ENCODE results near the gene DDX42.
"Not testable (repeated sequence)": the region's sequence is repeated elsewhere in the genome, so short reads cannot be mapped to it uniquely, and the experiment has no call there.

The DDX42 gene

GRCh38 chr17:63775420-63775819 is 1.4 kb downstream of the DDX42 start:
- H3K9ac ChIP-seq (ENCODE audit: low read depth in 1 of 2, low read length in 2 of 2), result peak overlapping the region; percentile 84 to 99
- H3K9me3 ChIP-seq (ENCODE audit: control insufficient read depth in 2 of 2, low read length in 2 of 2), result no peaks in the 10 kb centered on the region
- H3K27me3 ChIP-seq (ENCODE audit: control insufficient read depth in 2 of 2, insufficient read depth in 2 of 2, low read length in 2 of 2), result no peaks in the 10 kb centered on the region
- H3K4me3 ChIP-seq (ENCODE audit: low read length in 2 of 2), result peak overlapping the region; percentile 73 to 83
- peaks cover 8 to 9% of the 10 kb centered on the region in 2 donors for H3K36me3 ChIP-seq (ENCODE audit: control insufficient read depth in 2 of 2, insufficient read depth in 2 of 2, low read length in 2 of 2)
- peaks cover 4 to 15% of the 10 kb centered on the region in 2 donors for H3K4me1 ChIP-seq (ENCODE audit: control insufficient read depth in 2 of 2, insufficient read depth in 2 of 2, low read length in 2 of 2)
- no peak overlapping the region for H3K27ac ChIP-seq (ENCODE audit: low read depth in 2 of 2, low read length in 2 of 2)

GRCh38 chr17:63780507-63780906 is 6.5 kb downstream of the DDX42 start:
- H3K36me3 ChIP-seq (ENCODE audit: control insufficient read depth in 2 of 2, insufficient read depth in 2 of 2, low read length in 2 of 2), result peaks cover 8 to 11% of the 10 kb centered on the region in 2 donors
- no peak overlapping the region for H3K27ac ChIP-seq (ENCODE audit: low read depth in 2 of 2, low read length in 2 of 2)
- no peak overlapping the region for H3K9ac ChIP-seq (ENCODE audit: low read depth in 1 of 2, low read length in 2 of 2)
- H3K4me1 ChIP-seq (ENCODE audit: control insufficient read depth in 2 of 2, insufficient read depth in 2 of 2, low read length in 2 of 2), result peaks cover under 1 to 8% of the 10 kb centered on the region in 2 donors
- H3K9me3 ChIP-seq (ENCODE audit: control insufficient read depth in 2 of 2, low read length in 2 of 2), result no peaks in the 10 kb centered on the region
- no peak overlapping the region for H3K4me3 ChIP-seq (ENCODE audit: low read length in 2 of 2)
- H3K27me3 ChIP-seq (ENCODE audit: control insufficient read depth in 2 of 2, insufficient read depth in 2 of 2, low read length in 2 of 2), result no peaks in the 10 kb centered on the region

- no peak overlapping the region for H3K27ac ChIP-seq (ENCODE audit: low read depth in 2 of 2, low read length in 2 of 2)
- no peaks in the 10 kb centered on the region for H3K27me3 ChIP-seq (ENCODE audit: control insufficient read depth in 2 of 2, insufficient read depth in 2 of 2, low read length in 2 of 2)
- peaks cover 8 to 11% of the 10 kb centered on the region in 2 donors for H3K36me3 ChIP-seq (ENCODE audit: control insufficient read depth in 2 of 2, insufficient read depth in 2 of 2, low read length in 2 of 2)
- H3K4me1 ChIP-seq (ENCODE audit: control insufficient read depth in 2 of 2, insufficient read depth in 2 of 2, low read length in 2 of 2), result peaks cover 0 to 6% of the 10 kb centered on the region in 2 donors
- H3K9me3 ChIP-seq (ENCODE audit: control insufficient read depth in 2 of 2, low read length in 2 of 2), result no peaks in the 10 kb centered on the region
- H3K4me3 ChIP-seq (ENCODE audit: low read length in 2 of 2), result no peak overlapping the region
- no peak overlapping the region for H3K9ac ChIP-seq (ENCODE audit: low read depth in 1 of 2, low read length in 2 of 2)
These were observed 7.0 kb downstream of the DDX42 start for GRCh38 chr17:63780928-63781327.

GRCh38 chr17:63783522-63783921 is 9.6 kb downstream of the DDX42 start:
- no peak overlapping the region for H3K4me3 ChIP-seq (ENCODE audit: low read length in 2 of 2)
- peaks cover 12 to 22% of the 10 kb centered on the region in 2 donors for H3K36me3 ChIP-seq (ENCODE audit: control insufficient read depth in 2 of 2, insufficient read depth in 2 of 2, low read length in 2 of 2)
- peaks cover 0 to 6% of the 10 kb centered on the region in 2 donors for H3K4me1 ChIP-seq (ENCODE audit: control insufficient read depth in 2 of 2, insufficient read depth in 2 of 2, low read length in 2 of 2)
- no peaks in the 10 kb centered on the region for H3K9me3 ChIP-seq (ENCODE audit: control insufficient read depth in 2 of 2, low read length in 2 of 2)
- no peaks in the 10 kb centered on the region for H3K27me3 ChIP-seq (ENCODE audit: control insufficient read depth in 2 of 2, insufficient read depth in 2 of 2, low read length in 2 of 2)
- no peak overlapping the region for H3K9ac ChIP-seq (ENCODE audit: low read depth in 1 of 2, low read length in 2 of 2)
- H3K27ac ChIP-seq (ENCODE audit: low read depth in 2 of 2, low read length in 2 of 2), result no peak overlapping the region

- Histone ChIP-seq H3K27me3 (ENCODE audit: control insufficient read depth in 2 of 2, insufficient read depth in 2 of 2, low read length in 2 of 2) (no peaks in the 10 kb centered on the region), H3K9ac (ENCODE audit: low read depth in 1 of 2, low read length in 2 of 2) (no peak overlapping the region), H3K4me3 (ENCODE audit: low read length in 2 of 2) (no peak overlapping the region), H3K9me3 (ENCODE audit: control insufficient read depth in 2 of 2, low read length in 2 of 2) (no peaks in the 10 kb centered on the region), H3K4me1 (ENCODE audit: control insufficient read depth in 2 of 2, insufficient read depth in 2 of 2, low read length in 2 of 2) (peaks cover 0 to 2% of the 10 kb centered on the region in 2 donors), H3K27ac (ENCODE audit: low read depth in 2 of 2, low read length in 2 of 2) (no peak overlapping the region), H3K36me3 (ENCODE audit: control insufficient read depth in 2 of 2, insufficient read depth in 2 of 2, low read length in 2 of 2) (peaks cover 21 to 32% of the 10 kb centered on the region in 2 donors)
These were observed 11.6 kb downstream of the DDX42 start for GRCh38 chr17:63785556-63785955.

GRCh38 chr17:63786117-63786516 is 12.1 kb downstream of the DDX42 start:
- no peaks in the 10 kb centered on the region for H3K27me3 ChIP-seq (ENCODE audit: control insufficient read depth in 2 of 2, insufficient read depth in 2 of 2, low read length in 2 of 2)
- H3K36me3 ChIP-seq (ENCODE audit: control insufficient read depth in 2 of 2, insufficient read depth in 2 of 2, low read length in 2 of 2), result peaks cover 21 to 34% of the 10 kb centered on the region in 2 donors
- no peak overlapping the region for H3K9ac ChIP-seq (ENCODE audit: low read depth in 1 of 2, low read length in 2 of 2)
- H3K9me3 ChIP-seq (ENCODE audit: control insufficient read depth in 2 of 2, low read length in 2 of 2), result no peaks in the 10 kb centered on the region
- H3K4me3 ChIP-seq (ENCODE audit: low read length in 2 of 2), result no peak overlapping the region
- no peak overlapping the region for H3K27ac ChIP-seq (ENCODE audit: low read depth in 2 of 2, low read length in 2 of 2)
- H3K4me1 ChIP-seq (ENCODE audit: control insufficient read depth in 2 of 2, insufficient read depth in 2 of 2, low read length in 2 of 2), result no peaks in the 10 kb centered on the region

- H3K4me1 ChIP-seq (ENCODE audit: control insufficient read depth in 2 of 2, insufficient read depth in 2 of 2, low read length in 2 of 2), result no peaks in the 10 kb centered on the region
- H3K36me3 ChIP-seq (ENCODE audit: control insufficient read depth in 2 of 2, insufficient read depth in 2 of 2, low read length in 2 of 2), result peaks cover 25 to 38% of the 10 kb centered on the region in 2 donors
- H3K9ac ChIP-seq (ENCODE audit: low read depth in 1 of 2, low read length in 2 of 2), result no peak overlapping the region
- no peaks in the 10 kb centered on the region for H3K27me3 ChIP-seq (ENCODE audit: control insufficient read depth in 2 of 2, insufficient read depth in 2 of 2, low read length in 2 of 2)
- H3K9me3 ChIP-seq (ENCODE audit: control insufficient read depth in 2 of 2, low read length in 2 of 2), result no peaks in the 10 kb centered on the region
- H3K4me3 ChIP-seq (ENCODE audit: low read length in 2 of 2), result no peak overlapping the region
- no peak overlapping the region for H3K27ac ChIP-seq (ENCODE audit: low read depth in 2 of 2, low read length in 2 of 2)
These were observed 13.2 kb downstream of the DDX42 start for GRCh38 chr17:63786971-63787711.

GRCh38 chr17:63790057-63790456 is 16.1 kb downstream of the DDX42 start:
- Histone ChIP-seq H3K36me3 (ENCODE audit: control insufficient read depth in 2 of 2, insufficient read depth in 2 of 2, low read length in 2 of 2) (peaks cover 45 to 60% of the 10 kb centered on the region in 2 donors), H3K27me3 (ENCODE audit: control insufficient read depth in 2 of 2, insufficient read depth in 2 of 2, low read length in 2 of 2) (no peaks in the 10 kb centered on the region), H3K9me3 (ENCODE audit: control insufficient read depth in 2 of 2, low read length in 2 of 2) (no peaks in the 10 kb centered on the region)

GRCh38 chr17:63792055-63792729 is 18.2 kb downstream of the DDX42 start:
- H3K36me3 ChIP-seq (ENCODE audit: control insufficient read depth in 2 of 2, insufficient read depth in 2 of 2, low read length in 2 of 2), result peaks cover 55 to 76% of the 10 kb centered on the region in 2 donors
- no peaks in the 10 kb centered on the region for H3K4me1 ChIP-seq (ENCODE audit: control insufficient read depth in 2 of 2, insufficient read depth in 2 of 2, low read length in 2 of 2)
- no peak overlapping the region for H3K27ac ChIP-seq (ENCODE audit: low read depth in 2 of 2, low read length in 2 of 2)
- H3K9me3 ChIP-seq (ENCODE audit: control insufficient read depth in 2 of 2, low read length in 2 of 2), result no peaks in the 10 kb centered on the region
- H3K9ac ChIP-seq (ENCODE audit: low read depth in 1 of 2, low read length in 2 of 2), result no peak overlapping the region
- H3K4me3 ChIP-seq (ENCODE audit: low read length in 2 of 2), result no peak overlapping the region
- H3K27me3 ChIP-seq (ENCODE audit: control insufficient read depth in 2 of 2, insufficient read depth in 2 of 2, low read length in 2 of 2), result no peaks in the 10 kb centered on the region

More at GRCh38 chr17:63790057-63790456, 16.1 kb downstream of the DDX42 start:
- H3K4me3 ChIP-seq (ENCODE audit: low read length in 2 of 2), result no peak overlapping the region
- no peak overlapping the region for H3K27ac ChIP-seq (ENCODE audit: low read depth in 2 of 2, low read length in 2 of 2)
- H3K4me1 ChIP-seq (ENCODE audit: control insufficient read depth in 2 of 2, insufficient read depth in 2 of 2, low read length in 2 of 2), result no peaks in the 10 kb centered on the region
- H3K9ac ChIP-seq (ENCODE audit: low read depth in 1 of 2, low read length in 2 of 2), result no peak overlapping the region

- H3K36me3 ChIP-seq (ENCODE audit: control insufficient read depth in 2 of 2, insufficient read depth in 2 of 2, low read length in 2 of 2), result peaks cover 75 to 86% of the 10 kb centered on the region in 2 donors
- not testable (repeated sequence) for H3K27ac ChIP-seq (ENCODE audit: low read depth in 2 of 2, low read length in 2 of 2); H3K4me1 ChIP-seq (ENCODE audit: control insufficient read depth in 2 of 2, insufficient read depth in 2 of 2, low read length in 2 of 2); H3K9ac ChIP-seq (ENCODE audit: low read depth in 1 of 2, low read length in 2 of 2); H3K9me3 ChIP-seq (ENCODE audit: control insufficient read depth in 2 of 2, low read length in 2 of 2); H3K27me3 ChIP-seq (ENCODE audit: control insufficient read depth in 2 of 2, insufficient read depth in 2 of 2, low read length in 2 of 2); H3K4me3 ChIP-seq (ENCODE audit: low read length in 2 of 2)
These were observed 22.4 kb downstream of the DDX42 start for GRCh38 chr17:63796375-63796774.

Measured in mucosa of rectum (tissue), 2 donors.